Melanocyte of skin (primary cell): ENCODE measurements around the gene GSTM3. TPM values are rescaled to one million over a fixed set of nuclear protein-coding genes. Genes with fewer than 3 reads are reported as not detected.

Experiments used
- total RNA-seq, 2 donors: library from RNA; depleted of rRNA; stranded (reverse); fragments of >200 nt; gene quantifications; 2 replicates each; pipeline ENCODE4 v1.2.3, GENCODE V29; 2012

Gene GSTM3
- 100 to 1,000 TPM in 1 of 2 donors, 10 to 100 TPM in 1; 52.3 to 108 TPM for total RNA-seq

DNA sequence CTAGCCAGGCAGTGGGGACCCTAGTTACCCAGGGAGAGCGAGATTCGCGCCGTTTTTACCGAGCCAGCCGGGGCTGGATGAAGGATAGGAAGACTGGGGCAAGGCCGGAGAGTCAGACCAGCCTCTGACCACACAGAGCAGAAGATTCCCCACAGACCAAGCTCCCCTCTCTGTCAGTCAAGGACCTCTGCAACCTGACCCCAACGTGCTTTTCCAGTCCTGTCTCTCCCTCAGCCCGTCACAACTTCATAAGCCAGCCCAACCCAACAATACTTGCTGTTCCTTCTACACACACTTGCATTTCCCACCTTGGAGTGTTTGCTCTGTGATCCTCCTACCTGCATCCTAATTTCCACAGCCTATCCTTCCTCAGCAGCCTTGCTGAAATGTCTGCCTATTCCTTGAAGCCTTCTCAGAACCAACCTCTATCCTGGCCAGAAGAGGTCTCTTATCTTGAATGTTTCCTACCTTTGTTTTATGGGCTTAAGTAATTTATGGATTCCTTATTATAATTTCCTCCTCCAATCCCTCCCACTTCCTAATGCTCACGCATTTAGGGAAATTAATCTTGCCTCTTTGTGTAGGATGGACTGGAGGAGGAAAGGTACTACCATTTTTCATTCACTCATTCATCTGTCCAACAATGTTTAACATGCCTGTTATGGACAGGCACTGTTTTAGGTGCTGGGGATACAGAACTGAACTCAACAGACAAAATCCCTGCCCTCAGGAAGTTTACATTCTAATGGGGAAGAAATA lies at the start of gene GSTM3:
GSTM3 (minus strand) TSS at position 424 of the 759 bp plus-strand sequence. CDS start 751 bp downstream, outside the sequence.

DNA sequence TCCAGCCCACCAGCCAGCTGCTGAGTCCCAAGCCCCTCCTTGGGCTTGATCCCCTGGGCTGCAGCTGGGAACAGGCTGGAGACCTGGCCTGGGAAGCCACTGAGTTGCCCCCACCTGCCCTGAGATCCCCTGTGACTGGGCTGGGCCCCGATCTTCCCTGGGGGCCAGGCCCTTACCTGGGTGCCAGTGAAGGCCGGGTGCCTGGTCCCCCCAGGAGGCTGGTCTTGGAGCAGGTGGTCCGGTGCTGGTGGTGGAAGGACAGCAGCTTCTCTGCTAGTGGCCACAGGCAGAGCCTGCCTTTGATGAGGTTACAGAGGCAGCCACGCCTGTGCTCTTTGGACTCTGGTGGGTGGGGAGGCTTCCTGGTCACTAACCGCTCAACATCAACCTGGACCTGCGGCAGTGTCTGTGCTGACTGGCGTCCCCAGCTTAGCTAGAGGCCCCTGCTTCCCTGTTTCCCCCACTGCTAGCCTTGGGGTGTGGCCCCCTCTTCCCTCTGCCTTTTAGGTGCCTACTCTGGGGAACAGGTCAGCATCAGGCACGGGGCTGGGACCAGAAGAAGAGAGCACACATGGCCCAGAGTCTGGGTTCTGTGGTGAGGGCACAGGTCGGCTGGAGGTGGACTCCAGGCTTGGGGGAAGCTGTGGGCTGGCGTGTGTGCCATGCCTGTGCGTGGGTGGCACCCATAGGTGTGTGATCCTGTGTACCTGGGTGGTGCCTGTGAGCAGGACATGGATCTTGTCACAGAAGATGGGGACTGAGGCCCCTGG lies 23.0 kb upstream of the GSTM3 start, which contains the start of gene EPS8L3:
EPS8L3 (minus strand) TSS at position 278 of the 770 bp plus-strand sequence. CDS start 2,174 bp downstream, outside the sequence.

DNA sequence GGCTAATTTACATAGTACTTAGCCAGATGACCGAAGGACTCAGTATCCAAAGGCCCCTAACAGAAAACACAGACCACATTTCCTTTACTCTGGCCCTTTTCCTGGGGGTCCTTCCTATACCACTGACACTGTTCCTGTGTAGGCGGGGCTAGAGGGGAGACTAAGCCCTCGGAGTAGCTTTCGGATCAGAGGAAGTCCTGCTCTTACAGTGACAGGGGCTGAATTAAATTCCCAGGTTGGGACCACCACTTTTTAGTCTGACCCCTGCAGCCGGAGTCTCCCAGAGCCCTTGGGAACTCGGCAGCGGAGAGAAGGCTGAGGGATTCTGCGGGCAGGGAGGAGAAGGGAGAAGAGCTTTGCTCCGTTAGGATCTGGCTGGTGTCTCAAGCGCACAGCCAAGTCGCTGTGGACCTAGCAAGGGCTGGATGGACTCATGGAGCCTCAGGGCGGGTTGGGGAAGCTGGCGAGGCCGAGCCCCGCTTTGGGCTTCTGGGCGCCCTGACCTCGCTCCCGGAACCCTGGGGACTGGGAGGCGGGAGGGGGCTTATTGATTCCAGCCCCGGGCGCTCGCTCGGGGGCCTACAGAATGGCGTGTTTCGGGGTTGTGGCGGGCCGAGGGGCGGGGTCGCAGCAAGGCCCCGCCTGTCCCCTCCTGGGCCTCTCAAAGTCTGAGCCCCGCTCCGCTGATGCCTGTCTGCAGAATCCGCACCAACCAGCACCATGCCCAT lies 29.1 kb downstream of the GSTM3 start, which contains the start of gene GSTM5:
GSTM5 (plus strand) TSS at position 659 of the 728 bp plus-strand sequence; CDS start at position 721, 62 bp downstream.

DNA sequence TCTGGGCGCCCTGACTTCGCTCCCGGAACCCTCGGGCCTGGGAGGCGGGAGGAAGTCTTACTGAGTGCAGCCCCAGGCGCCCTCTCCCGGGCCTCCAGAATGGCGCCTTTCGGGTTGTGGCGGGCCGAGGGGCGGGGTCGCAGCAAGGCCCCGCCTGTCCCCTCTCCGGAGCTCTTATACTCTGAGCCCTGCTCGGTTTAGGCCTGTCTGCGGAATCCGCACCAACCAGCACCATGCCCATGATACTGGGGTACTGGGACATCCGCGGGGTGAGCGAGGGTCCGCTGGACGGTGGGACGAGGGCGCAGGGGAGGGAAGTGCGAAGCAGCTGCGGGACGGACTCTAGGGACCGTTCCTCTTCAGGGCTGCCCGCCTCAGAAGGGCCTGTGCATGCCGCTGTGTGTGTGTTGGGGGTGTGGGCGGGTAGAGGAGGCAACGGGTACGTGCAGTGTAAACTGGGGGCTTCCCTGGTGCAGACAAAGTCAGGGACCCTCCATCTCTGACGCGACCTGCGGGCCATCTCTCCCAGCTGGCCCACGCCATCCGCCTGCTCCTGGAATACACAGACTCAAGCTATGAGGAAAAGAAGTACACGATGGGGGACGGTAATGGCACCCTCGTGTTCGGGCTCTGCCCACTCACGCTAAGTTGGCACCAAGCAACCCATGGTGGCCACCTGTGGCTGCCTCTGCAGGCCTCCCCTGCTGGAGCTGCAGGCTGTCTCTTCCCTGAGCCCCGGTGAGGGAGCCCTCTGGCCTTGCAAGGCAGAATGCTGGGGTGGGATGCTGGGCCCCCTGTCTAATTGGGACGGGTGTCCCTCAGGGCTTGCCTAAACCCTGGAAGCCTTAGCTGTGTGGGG lies 53.0 kb downstream of the GSTM3 start, which contains the start of gene GSTM1:
GSTM1 (plus strand) TSS at position 177 of the 859 bp plus-strand sequence; CDS start at position 234, 57 bp downstream.

Other genes with a start within 250 kb of the GSTM3 start
- 1 to 10 TPM; 3.3 to 6.9 TPM for gene CYB561D1, start 246.9 kb downstream of the GSTM3 start, total RNA-seq
- under 1 TPM; 0.33 to 0.69 TPM for gene AMIGO1, start 231.3 kb downstream of the GSTM3 start, total RNA-seq
- under 1 TPM in 1 of 2 donors, not detected in 1; 0.34 TPM for gene GPR61, start 201.2 kb downstream of the GSTM3 start, total RNA-seq
- gene GNAI3, start 192.4 kb downstream of the GSTM3 start, total RNA-seq: 10 to 100 TPM in 1 of 2 donors, 1 to 10 TPM in 1; 8.3 to 13.3 TPM
- under 1 TPM in 1 of 2 donors, not detected in 1; 0.33 TPM for gene GNAT2, start 121.4 kb downstream of the GSTM3 start, total RNA-seq
- gene AMPD2, start 121.2 kb downstream of the GSTM3 start, total RNA-seq: 10 to 100 TPM; 30.3 to 46.3 TPM
- gene GSTM4, start 84.9 kb downstream of the GSTM3 start, total RNA-seq: 10 to 100 TPM; 24.4 to 25.6 TPM
- 10 to 100 TPM; 14.0 to 17.9 TPM for gene GSTM2, start 73.0 kb downstream of the GSTM3 start, total RNA-seq
- 10 to 100 TPM; 11.4 to 45.6 TPM for gene GSTM1, start 53.2 kb downstream of the GSTM3 start, total RNA-seq
- under 1 TPM in 1 of 2 donors, not detected in 1; 0.33 TPM for gene GSTM5, start 28.8 kb downstream of the GSTM3 start, total RNA-seq
- not detected for gene EPS8L3, start 22.9 kb upstream of the GSTM3 start, total RNA-seq
- 10 to 100 TPM; 14.5 to 17.6 TPM for gene CSF1, start 169.8 kb upstream of the GSTM3 start, total RNA-seq
- 10 to 100 TPM; 70.5 to 84.3 TPM for gene AHCYL1, start 243.7 kb upstream of the GSTM3 start, total RNA-seq